WTC11 (cell line): ENCODE measurements around the gene ZNF391. TPM values are rescaled to one million over a fixed set of nuclear protein-coding genes. Genes with fewer than 3 reads are reported as not detected.

ENCODE experiments used
- ATAC-seq: fragments of 200-7000 bp; cut with Tn5 transposase; 2 replicates; pipeline ENCODE4 v1.10.0; 2021; ENCODE audit warnings: mild to moderate bottlenecking, moderate library complexity
- CTCF ChIA-PET: fragments of 300-600 bp; sonication (Branson Sonifier 250); formaldehyde crosslinking; loops from one replicate; lab custom pipeline; 2021; ENCODE audit warnings: antibody characterized with exemption; lab: Charles Lee
- POLR2A ChIA-PET: fragments of 350-600 bp; sonication (Branson Sonifier 250); formaldehyde crosslinking; loops from one replicate; lab custom pipeline; 2021; ENCODE audit warnings: antibody characterized with exemption; lab: Charles Lee
- DNase-seq: peaks from one replicate; pipeline ENCODE4 v3.0.0; 2021; ENCODE audit warnings: low spot score
- H3K27ac Mint-ChIP-seq: 2 replicates; pipeline ENCODE4 v1.8.0; 2021; ENCODE audit warnings: mixed read lengths
- H3K27me3 Mint-ChIP-seq: 2 replicates; pipeline ENCODE4 v1.8.0; 2021; ENCODE audit warnings: low read depth, mild to moderate bottlenecking, moderate library complexity, mixed read lengths
- H3K36me3 Mint-ChIP-seq: 2 replicates; pipeline ENCODE4 v1.8.0; 2021; ENCODE audit warnings: mixed read lengths
- H3K4me1 Mint-ChIP-seq: 2 replicates; pipeline ENCODE4 v1.8.0; 2022; ENCODE audit warnings: mixed read lengths
- H3K4me3 Mint-ChIP-seq: 2 replicates; pipeline ENCODE4 v1.8.0; 2021; ENCODE audit warnings: mild to moderate bottlenecking, moderate library complexity, mixed read lengths
- H3K9me3 Mint-ChIP-seq: 2 replicates; pipeline ENCODE4 v1.8.0; 2021; ENCODE audit warnings: mixed read lengths
- CTCF ChIP-seq: fragments of 200-600 bp; IDR thresholded peaks from 2 replicates; pipeline ENCODE4 v1.8.0; 2022; ENCODE audit warnings: antibody characterized with exemption
- FOXJ3 ChIP-seq: sonication (generic); formaldehyde crosslinking; IDR thresholded peaks from 2 replicates; pipeline ENCODE4 v1.9.0; 2021; ENCODE audit warnings: missing genetic modification reagents, mild to moderate bottlenecking, borderline replicate concordance
- GRHL2 ChIP-seq: fragments of 250-450 bp; sonication (Bioruptor Pico); IDR thresholded peaks from 2 replicates; pipeline ENCODE4 v1.8.0; 2022; ENCODE audit warnings: mild to moderate bottlenecking, moderate library complexity; ENCODE audit not compliant: insufficient replicate concordance, severe bottlenecking
- SP1 ChIP-seq: sonication (generic); formaldehyde crosslinking; conservative IDR thresholded peaks from 2 replicates; pipeline ENCODE4 v1.8.1; 2022; ENCODE audit warnings: missing genetic modification reagents
- total RNA-seq: library from RNA; stranded (reverse); gene quantifications from 3 replicates; pipeline ENCODE4 v1.2.3, GENCODE V29; 2021
- TF ChIP-seq, protein P1 (sequence below): sonication (generic); formaldehyde crosslinking; IDR thresholded peaks from 2 replicates; pipeline ENCODE4 v1.8.1; 2023; ENCODE audit warnings: mild to moderate bottlenecking, missing genetic modification reagents
- TF ChIP-seq, protein P2 (sequence below): sonication (generic); formaldehyde crosslinking; IDR thresholded peaks from 2 replicates; pipeline ENCODE4 v1.8.0; 2022; ENCODE audit warnings: mild to moderate bottlenecking, missing genetic modification reagents
- TF ChIP-seq, protein P3 (sequence below): sonication (generic); formaldehyde crosslinking; IDR thresholded peaks from 2 replicates; pipeline ENCODE4 v1.8.0; 2023; ENCODE audit warnings: missing genetic modification reagents, mild to moderate bottlenecking, borderline replicate concordance
- TF ChIP-seq, protein P4 (sequence below): fragments of 250-450 bp; sonication (Bioruptor Pico); conservative IDR thresholded peaks from 2 replicates; pipeline ENCODE4 v1.9.0; 2021; ENCODE audit warnings: mild to moderate bottlenecking
- TF ChIP-seq, protein P5 (sequence below): sonication (generic); formaldehyde crosslinking; IDR thresholded peaks from 2 replicates; pipeline ENCODE4 v1.8.1; 2023; ENCODE audit warnings: mild to moderate bottlenecking, moderate library complexity, missing genetic modification reagents

Gene ZNF391
- total RNA-seq, 1 experiment from 2014 or later: 11.3 TPM

GRCh38 chr6:27394073-27394472, 5.5 kb downstream of the ZNF391 start (continued):
- TF ChIP-seq, protein P1, sequence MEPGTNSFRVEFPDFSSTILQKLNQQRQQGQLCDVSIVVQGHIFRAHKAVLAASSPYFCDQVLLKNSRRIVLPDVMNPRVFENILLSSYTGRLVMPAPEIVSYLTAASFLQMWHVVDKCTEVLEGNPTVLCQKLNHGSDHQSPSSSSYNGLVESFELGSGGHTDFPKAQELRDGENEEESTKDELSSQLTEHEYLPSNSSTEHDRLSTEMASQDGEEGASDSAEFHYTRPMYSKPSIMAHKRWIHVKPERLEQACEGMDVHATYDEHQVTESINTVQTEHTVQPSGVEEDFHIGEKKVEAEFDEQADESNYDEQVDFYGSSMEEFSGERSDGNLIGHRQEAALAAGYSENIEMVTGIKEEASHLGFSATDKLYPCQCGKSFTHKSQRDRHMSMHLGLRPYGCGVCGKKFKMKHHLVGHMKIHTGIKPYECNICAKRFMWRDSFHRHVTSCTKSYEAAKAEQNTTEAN (CRISPR knock-in tag): no peak
- TF ChIP-seq, protein P2, sequence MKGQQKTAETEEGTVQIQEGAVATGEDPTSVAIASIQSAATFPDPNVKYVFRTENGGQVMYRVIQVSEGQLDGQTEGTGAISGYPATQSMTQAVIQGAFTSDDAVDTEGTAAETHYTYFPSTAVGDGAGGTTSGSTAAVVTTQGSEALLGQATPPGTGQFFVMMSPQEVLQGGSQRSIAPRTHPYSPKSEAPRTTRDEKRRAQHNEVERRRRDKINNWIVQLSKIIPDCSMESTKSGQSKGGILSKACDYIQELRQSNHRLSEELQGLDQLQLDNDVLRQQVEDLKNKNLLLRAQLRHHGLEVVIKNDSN: no peak
- TF ChIP-seq FOXJ3 (CRISPR knock-in tag) (no peak), CTCF (no peak)
- TF ChIP-seq, protein P3, sequence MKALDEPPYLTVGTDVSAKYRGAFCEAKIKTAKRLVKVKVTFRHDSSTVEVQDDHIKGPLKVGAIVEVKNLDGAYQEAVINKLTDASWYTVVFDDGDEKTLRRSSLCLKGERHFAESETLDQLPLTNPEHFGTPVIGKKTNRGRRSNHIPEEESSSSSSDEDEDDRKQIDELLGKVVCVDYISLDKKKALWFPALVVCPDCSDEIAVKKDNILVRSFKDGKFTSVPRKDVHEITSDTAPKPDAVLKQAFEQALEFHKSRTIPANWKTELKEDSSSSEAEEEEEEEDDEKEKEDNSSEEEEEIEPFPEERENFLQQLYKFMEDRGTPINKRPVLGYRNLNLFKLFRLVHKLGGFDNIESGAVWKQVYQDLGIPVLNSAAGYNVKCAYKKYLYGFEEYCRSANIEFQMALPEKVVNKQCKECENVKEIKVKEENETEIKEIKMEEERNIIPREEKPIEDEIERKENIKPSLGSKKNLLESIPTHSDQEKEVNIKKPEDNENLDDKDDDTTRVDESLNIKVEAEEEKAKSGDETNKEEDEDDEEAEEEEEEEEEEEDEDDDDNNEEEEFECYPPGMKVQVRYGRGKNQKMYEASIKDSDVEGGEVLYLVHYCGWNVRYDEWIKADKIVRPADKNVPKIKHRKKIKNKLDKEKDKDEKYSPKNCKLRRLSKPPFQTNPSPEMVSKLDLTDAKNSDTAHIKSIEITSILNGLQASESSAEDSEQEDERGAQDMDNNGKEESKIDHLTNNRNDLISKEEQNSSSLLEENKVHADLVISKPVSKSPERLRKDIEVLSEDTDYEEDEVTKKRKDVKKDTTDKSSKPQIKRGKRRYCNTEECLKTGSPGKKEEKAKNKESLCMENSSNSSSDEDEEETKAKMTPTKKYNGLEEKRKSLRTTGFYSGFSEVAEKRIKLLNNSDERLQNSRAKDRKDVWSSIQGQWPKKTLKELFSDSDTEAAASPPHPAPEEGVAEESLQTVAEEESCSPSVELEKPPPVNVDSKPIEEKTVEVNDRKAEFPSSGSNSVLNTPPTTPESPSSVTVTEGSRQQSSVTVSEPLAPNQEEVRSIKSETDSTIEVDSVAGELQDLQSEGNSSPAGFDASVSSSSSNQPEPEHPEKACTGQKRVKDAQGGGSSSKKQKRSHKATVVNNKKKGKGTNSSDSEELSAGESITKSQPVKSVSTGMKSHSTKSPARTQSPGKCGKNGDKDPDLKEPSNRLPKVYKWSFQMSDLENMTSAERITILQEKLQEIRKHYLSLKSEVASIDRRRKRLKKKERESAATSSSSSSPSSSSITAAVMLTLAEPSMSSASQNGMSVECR: no peak

DNA sequence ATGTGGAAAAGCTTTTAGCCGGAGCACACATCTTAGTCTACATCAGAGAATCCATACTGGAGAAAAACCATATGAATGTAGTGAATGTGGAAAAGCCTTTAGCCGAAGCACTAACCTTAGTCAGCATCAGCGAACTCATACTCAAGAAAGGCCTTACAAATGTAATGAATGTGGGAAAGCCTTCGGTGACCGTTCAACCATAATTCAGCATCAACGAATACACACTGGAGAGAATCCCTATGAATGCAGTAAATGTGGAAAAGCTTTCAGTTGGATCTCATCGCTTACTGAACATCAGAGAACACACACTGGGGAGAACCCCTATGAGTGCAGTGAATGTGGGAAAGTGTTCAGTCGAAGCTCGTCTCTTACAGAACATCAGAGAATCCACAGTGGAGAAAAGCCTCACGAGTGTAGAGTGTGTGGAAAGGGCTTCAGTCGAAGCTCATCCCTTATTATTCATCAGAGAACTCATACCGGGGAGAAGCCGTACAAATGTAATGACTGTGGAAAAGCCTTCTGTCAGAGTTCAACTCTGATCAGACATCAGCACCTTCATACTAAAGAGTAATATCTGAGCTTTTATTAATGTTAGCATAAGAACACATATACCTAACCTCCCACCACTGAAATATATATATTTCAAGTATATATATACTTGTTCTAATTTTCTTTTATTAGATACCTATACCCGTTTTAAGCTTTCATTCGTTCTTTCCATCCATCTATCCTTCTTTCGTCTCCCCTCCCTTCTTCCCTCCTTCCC, 12.5 kb downstream of the ZNF391 start:
- CTCF ChIA-PET: no interaction called here
- no peaks in the 10 kb centered on the region for H3K27me3 Mint-ChIP-seq

More for the DNA sequence above, 12.5 kb downstream of the ZNF391 start:
- Mint-ChIP-seq H3K4me3 (no peak overlapping the region), H3K36me3 (peaks cover 68% of the 10 kb centered on the region), H3K4me1 (no peaks in the 10 kb centered on the region), H3K27ac (no peak overlapping the region), H3K9me3 (peaks cover 62% of the 10 kb centered on the region)
- TF ChIP-seq, protein P4, sequence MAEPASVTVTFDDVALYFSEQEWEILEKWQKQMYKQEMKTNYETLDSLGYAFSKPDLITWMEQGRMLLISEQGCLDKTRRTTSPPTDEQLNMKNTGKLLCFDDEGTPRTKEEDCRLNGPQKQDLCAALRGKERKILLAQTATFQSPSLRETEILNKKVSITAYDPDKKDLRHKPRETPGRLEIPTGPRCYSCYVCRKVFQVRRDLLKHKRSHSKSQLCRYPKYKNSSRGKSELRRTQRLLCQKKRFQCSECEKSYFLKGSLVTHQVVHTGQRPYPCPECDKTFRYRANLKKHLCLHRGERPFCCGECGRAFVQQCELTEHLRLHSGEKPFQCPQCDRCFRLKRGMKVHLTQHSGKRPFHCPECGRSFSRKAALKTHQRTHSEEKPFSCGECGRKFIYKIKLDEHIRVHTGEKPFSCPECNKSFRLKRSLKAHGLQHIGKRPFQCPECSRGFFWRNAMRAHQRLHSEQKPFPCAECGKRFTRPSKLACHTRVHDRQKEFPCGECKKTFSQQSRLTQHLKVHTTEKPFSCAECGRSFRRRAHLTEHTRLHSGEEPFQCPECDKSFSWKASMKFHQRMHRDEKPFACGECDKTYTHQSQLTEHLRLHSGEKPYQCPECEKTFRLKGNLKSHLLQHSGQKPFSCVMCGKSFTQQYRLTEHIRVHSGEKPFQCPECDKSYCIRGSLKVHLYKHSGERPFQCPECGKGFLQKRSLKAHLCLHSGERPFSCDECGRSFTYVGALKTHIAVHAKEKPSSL (CRISPR knock-in tag): no peak
- TF ChIP-seq SP1: no peak
- no peak for TF ChIP-seq GRHL2 (CRISPR knock-in tag)
- TF ChIP-seq, protein P5, sequence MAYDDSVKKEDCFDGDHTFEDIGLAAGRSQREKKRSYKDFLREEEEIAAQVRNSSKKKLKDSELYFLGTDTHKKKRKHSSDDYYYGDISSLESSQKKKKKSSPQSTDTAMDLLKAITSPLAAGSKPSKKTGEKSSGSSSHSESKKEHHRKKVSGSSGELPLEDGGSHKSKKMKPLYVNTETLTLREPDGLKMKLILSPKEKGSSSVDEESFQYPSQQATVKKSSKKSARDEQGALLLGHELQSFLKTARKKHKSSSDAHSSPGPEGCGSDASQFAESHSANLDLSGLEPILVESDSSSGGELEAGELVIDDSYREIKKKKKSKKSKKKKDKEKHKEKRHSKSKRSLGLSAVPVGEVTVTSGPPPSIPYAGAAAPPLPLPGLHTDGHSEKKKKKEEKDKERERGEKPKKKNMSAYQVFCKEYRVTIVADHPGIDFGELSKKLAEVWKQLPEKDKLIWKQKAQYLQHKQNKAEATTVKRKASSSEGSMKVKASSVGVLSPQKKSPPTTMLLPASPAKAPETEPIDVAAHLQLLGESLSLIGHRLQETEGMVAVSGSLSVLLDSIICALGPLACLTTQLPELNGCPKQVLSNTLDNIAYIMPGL (CRISPR knock-in tag): no peak
- DNase-seq: no peak
- POLR2A ChIA-PET: no interaction called here
- ATAC-seq: no peak
